K562 (cell line): ENCODE measurements around the gene C2CD2L. TPM values are rescaled to one million over a fixed set of nuclear protein-coding genes. Genes with fewer than 3 reads are reported as not detected.

ENCODE experiments used
- CREB1 ChIP-seq, 2 experiments: sonication (generic) in 1 of 2; formaldehyde crosslinking in 1 of 2; IDR thresholded peaks; 2 replicates each; pipeline versions ENCODE4 v1.6.1 to v1.8.0; 2012 to 2022; ENCODE audit warnings: inconsistent platforms in 1 of 2, mild to moderate bottlenecking in 1 of 2, missing genetic modification reagents in 1 of 2, moderate library complexity in 1 of 2
- FOS ChIP-seq: IDR thresholded peaks from 3 replicates; pipeline ENCODE4 v1.6.1; 2011; ENCODE audit not compliant: insufficient read length; ENCODE audit errors: extremely low read depth
- GABPB1 ChIP-seq: sonication (generic); formaldehyde crosslinking; IDR thresholded peaks from 2 replicates; pipeline ENCODE4 v1.8.0; 2022; ENCODE audit warnings: mild to moderate bottlenecking, missing genetic modification reagents
- HDAC1 ChIP-seq, 2 experiments: fragments of 450-650 bp; IDR thresholded peaks; 2 replicates each; pipeline ENCODE4 v1.6.1; 2016 to 2017; ENCODE audit warnings: inconsistent platforms in 1 of 2, mild to moderate bottlenecking in 1 of 2, moderate library complexity in 1 of 2
- HNRNPLL ChIP-seq: fragments of 200-400 bp; formaldehyde crosslinking; IDR thresholded peaks from 2 replicates; pipeline ENCODE4 v1.6.1; 2017; ENCODE audit warnings: low read length, low read depth, mild to moderate bottlenecking; ENCODE audit not compliant: poor library complexity, severe bottlenecking
- LCOR ChIP-seq: sonication (generic); formaldehyde crosslinking; IDR thresholded peaks from 2 replicates; pipeline ENCODE4 v1.8.0; 2022; ENCODE audit warnings: mild to moderate bottlenecking, missing genetic modification reagents
- NCOR1 ChIP-seq: fragments of 450-650 bp; IDR thresholded peaks from 2 replicates; pipeline ENCODE4 v1.6.1; 2016; ENCODE audit warnings: mild to moderate bottlenecking, moderate library complexity
- NKRF ChIP-seq: fragments of 450-650 bp; IDR thresholded peaks from 2 replicates; pipeline ENCODE4 v1.6.1; 2016; ENCODE audit warnings: borderline replicate concordance
- SIRT6 ChIP-seq: IDR thresholded peaks from one replicate; pipeline ENCODE4 v1.6.1; 2012; ENCODE audit warnings: low read depth, mild to moderate bottlenecking, control low read depth, inconsistent platforms, low read length, moderate library complexity
- TOE1 ChIP-seq, 2 experiments: fragments of 450-650 bp in 1 of 2; sonication (generic) in 1 of 2; formaldehyde crosslinking in 1 of 2; IDR thresholded peaks; 2 replicates each; pipeline versions ENCODE4 v1.7.1 to v1.8.0; 2016 to 2022; ENCODE audit warnings: borderline replicate concordance in 2 of 2, mild to moderate bottlenecking in 2 of 2, antibody characterized with exemption in 1 of 2, inconsistent platforms in 1 of 2, low read depth in 1 of 2, missing genetic modification reagents in 1 of 2, moderate library complexity in 1 of 2
- ZNF217 ChIP-seq: sonication (generic); formaldehyde crosslinking; IDR thresholded peaks from 2 replicates; pipeline ENCODE4 v1.8.0; 2022; ENCODE audit warnings: mild to moderate bottlenecking, missing genetic modification reagents
- ZNF444 ChIP-seq: fragments of 250-450 bp; sonication (Bioruptor Pico); IDR thresholded peaks from 2 replicates; pipeline ENCODE4 v1.4.0; 2020; ENCODE audit warnings: mild to moderate bottlenecking, moderate library complexity
- polyA plus RNA-seq, 8 experiments: library from polyadenylated mRNA; depleted of rRNA in 4 of 8; stranded (reverse) in 5 of 8; unstranded in 3 of 8; fragments of >200 nt; fragmentation: Nextera tagmentation in 2 of 8; fragmentation: Illumina TruSeq in 1 of 8; extraction: Ambion mirVana in 2 of 8; extraction: Trizol in 1 of 8; gene quantifications; 2 replicates each; pipeline versions ENCODE4 v1.2.1 to v1.2.3, GENCODE V29; 2011 to 2014; ENCODE audit warnings: inconsistent platforms in 1 of 8, missing spikeins in 1 of 8
- total RNA-seq, 7 experiments: library from RNA; depleted of rRNA in 6 of 7; stranded (reverse); fragments of >200 nt in 6 of 7; fragmentation: Illumina TruSeq in 2 of 7; extraction: Trizol in 2 of 7; gene quantifications; 2 replicates each; pipeline versions ENCODE4 v1.2.1 to v1.2.3, GENCODE V29; 2011 to 2021; ENCODE audit warnings: low replicate concordance in 1 of 7
- TF ChIP-seq, protein P1 (sequence below): fragments of 200-800 bp; sonication (Bioruptor generic); IDR thresholded peaks from 2 replicates; pipeline ENCODE4 v1.6.1; 2016; ENCODE audit warnings: missing genetic modification characterization, missing compliant biosample characterization
- TF ChIP-seq, protein P2 (sequence below): fragments of 250-450 bp; sonication (Bioruptor Pico); IDR thresholded peaks from 2 replicates; pipeline ENCODE4 v1.6.1; 2021; ENCODE audit warnings: mild to moderate bottlenecking
- TF ChIP-seq, protein P3 (sequence below): fragments of 450-650 bp; IDR thresholded peaks from 2 replicates; pipeline ENCODE4 v1.7.1; 2018; ENCODE audit warnings: mild to moderate bottlenecking, low read depth; ENCODE audit not compliant: partially characterized antibody

The C2CD2L gene
- total and polyA plus RNA-seq, 9 of the 15 experiments (the other 6 are each of a cell fraction or from before 2014, with no cell fraction given), result 0.66 to 41.2 (median 14.8) TPM

DNA sequence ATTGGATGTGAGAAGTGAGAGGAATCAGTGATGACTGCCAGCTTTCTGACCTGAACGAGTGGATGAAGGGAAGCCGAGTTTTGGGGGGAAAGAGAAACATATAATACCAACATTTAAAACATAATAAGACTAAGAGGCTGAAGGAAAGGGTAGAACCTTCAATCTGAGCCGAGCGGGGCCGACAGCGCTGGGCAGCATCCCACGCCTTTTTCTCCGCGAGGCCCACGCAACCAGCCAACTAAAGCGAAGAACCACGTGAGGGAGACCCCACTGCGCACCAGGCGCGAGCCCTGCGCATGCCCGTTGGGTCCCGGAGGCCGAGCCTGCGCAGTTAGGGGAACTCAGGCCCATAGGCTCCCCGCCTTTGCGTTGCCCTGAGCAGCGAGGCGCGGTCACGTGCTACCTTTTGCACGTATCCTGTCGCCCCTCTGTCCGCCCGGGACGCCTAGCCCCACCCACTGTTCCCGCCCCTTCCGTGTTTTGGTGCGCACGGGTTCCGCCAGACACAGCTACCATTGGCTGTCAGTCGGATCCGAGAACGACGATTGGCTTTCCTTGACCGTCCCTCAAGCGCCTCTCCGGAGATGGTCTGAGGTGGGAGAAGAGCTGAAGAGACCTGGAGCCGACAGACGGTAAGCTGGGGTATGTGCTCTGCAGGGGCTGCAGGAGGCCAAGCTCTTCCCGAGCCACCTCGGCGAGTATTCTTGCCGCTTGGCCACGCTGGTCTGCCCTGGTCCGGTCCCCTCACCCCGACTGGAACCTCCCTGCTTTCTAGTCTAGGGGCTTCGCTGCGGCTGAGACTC lies 14.1 kb downstream of the C2CD2L start, which contains the start of gene HINFP (continued):
- TF ChIP-seq, protein P1, sequence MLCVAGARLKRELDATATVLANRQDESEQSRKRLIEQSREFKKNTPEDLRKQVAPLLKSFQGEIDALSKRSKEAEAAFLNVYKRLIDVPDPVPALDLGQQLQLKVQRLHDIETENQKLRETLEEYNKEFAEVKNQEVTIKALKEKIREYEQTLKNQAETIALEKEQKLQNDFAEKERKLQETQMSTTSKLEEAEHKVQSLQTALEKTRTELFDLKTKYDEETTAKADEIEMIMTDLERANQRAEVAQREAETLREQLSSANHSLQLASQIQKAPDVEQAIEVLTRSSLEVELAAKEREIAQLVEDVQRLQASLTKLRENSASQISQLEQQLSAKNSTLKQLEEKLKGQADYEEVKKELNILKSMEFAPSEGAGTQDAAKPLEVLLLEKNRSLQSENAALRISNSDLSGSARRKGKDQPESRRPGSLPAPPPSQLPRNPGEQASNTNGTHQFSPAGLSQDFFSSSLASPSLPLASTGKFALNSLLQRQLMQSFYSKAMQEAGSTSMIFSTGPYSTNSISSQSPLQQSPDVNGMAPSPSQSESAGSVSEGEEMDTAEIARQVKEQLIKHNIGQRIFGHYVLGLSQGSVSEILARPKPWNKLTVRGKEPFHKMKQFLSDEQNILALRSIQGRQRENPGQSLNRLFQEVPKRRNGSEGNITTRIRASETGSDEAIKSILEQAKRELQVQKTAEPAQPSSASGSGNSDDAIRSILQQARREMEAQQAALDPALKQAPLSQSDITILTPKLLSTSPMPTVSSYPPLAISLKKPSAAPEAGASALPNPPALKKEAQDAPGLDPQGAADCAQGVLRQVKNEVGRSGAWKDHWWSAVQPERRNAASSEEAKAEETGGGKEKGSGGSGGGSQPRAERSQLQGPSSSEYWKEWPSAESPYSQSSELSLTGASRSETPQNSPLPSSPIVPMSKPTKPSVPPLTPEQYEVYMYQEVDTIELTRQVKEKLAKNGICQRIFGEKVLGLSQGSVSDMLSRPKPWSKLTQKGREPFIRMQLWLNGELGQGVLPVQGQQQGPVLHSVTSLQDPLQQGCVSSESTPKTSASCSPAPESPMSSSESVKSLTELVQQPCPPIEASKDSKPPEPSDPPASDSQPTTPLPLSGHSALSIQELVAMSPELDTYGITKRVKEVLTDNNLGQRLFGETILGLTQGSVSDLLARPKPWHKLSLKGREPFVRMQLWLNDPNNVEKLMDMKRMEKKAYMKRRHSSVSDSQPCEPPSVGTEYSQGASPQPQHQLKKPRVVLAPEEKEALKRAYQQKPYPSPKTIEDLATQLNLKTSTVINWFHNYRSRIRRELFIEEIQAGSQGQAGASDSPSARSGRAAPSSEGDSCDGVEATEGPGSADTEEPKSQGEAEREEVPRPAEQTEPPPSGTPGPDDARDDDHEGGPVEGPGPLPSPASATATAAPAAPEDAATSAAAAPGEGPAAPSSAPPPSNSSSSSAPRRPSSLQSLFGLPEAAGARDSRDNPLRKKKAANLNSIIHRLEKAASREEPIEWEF (CRISPR knock-in tag), result no peak
- TF ChIP-seq FOS (peak; percentile 92), CREB1 (IDR thresholded peaks at IDR 0.05) (peak; percentile 7; the same call in 1 of the 2 replicates), CREB1 (CRISPR knock-in tag; IDR thresholded peaks at IDR 0.05) (peak; percentile 73), NKRF (peak; percentile 73; the same call in 1 of the 2 replicates), TOE1 (IDR thresholded peaks at IDR 0.05; ENCODE audit: borderline replicate concordance) (peak; percentile 99), TOE1 (CRISPR knock-in tag; IDR thresholded peaks at IDR 0.05; ENCODE audit: borderline replicate concordance, low read depth) (no peak), ZNF217 (CRISPR knock-in tag) (peak; percentile 26; the same call in 1 of the 2 replicates), GABPB1 (CRISPR knock-in tag) (peak; percentile 88), SIRT6 (no peak), ZNF444 (no peak), LCOR (CRISPR knock-in tag) (peak; percentile 82; the same call in 1 of the 2 replicates), HNRNPLL (peak; percentile 95), NCOR1 (no peak), HDAC1 (IDR thresholded peaks at IDR 0.05) (peak in 1 of 2 experiments; percentile 67; a peak in 2 of 4 replicates)
- TF ChIP-seq, protein P2, sequence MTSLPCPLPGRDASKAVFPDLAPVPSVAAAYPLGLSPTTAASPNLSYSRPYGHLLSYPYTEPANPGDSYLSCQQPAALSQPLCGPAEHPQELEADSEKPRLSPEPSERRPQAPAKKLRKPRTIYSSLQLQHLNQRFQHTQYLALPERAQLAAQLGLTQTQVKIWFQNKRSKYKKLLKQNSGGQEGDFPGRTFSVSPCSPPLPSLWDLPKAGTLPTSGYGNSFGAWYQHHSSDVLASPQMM, result no peak
- TF ChIP-seq, protein P3, sequence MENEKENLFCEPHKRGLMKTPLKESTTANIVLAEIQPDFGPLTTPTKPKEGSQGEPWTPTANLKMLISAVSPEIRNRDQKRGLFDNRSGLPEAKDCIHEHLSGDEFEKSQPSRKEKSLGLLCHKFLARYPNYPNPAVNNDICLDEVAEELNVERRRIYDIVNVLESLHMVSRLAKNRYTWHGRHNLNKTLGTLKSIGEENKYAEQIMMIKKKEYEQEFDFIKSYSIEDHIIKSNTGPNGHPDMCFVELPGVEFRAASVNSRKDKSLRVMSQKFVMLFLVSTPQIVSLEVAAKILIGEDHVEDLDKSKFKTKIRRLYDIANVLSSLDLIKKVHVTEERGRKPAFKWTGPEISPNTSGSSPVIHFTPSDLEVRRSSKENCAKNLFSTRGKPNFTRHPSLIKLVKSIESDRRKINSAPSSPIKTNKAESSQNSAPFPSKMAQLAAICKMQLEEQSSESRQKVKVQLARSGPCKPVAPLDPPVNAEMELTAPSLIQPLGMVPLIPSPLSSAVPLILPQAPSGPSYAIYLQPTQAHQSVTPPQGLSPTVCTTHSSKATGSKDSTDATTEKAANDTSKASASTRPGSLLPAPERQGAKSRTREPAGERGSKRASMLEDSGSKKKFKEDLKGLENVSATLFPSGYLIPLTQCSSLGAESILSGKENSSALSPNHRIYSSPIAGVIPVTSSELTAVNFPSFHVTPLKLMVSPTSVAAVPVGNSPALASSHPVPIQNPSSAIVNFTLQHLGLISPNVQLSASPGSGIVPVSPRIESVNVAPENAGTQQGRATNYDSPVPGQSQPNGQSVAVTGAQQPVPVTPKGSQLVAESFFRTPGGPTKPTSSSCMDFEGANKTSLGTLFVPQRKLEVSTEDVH, result peak; percentile 45
